Stimulated activated CD4-positive, alpha-beta T cell treated with anti-CD3 and anti-CD28 coated beads, Interleukin-15, amount 100 ng/mL, for 48 hours (primary cell): ENCODE results near the gene ELMOD3.
A peak's percentile ranks its signal among the peaks of the same experiment; 100 is the strongest.
"Not testable (repeated sequence)": the region's sequence is repeated elsewhere in the genome, so short reads cannot be mapped to it uniquely, and the experiment has no call there.

Experiments used
- DNase-seq, 2 donors: peaks; one replicate each; pipeline ENCODE4 v3.0.0-alpha.2; 2020; ENCODE audit warnings: low read depth in 2 of 2

Gene ELMOD3

GRCh38 chr2:85427300-85427835 is 72.8 kb downstream of the ELMOD3 start:
- DNase-seq = no peak

GRCh38 chr2:85428343-85428881 is 73.8 kb downstream of the ELMOD3 start:
- DNase-seq = no peak

- no peak for DNase-seq
These were observed 74.8 kb downstream of the ELMOD3 start for GRCh38 chr2:85429213-85429923.

GRCh38 chr2:85429924-85430289 is 75.3 kb downstream of the ELMOD3 start:
- no peak for DNase-seq

GRCh38 chr2:85430752-85431569 is 76.4 kb downstream of the ELMOD3 start:
- DNase-seq = no peak

- DNase-seq = no peak
These were observed 77.1 kb downstream of the ELMOD3 start for GRCh38 chr2:85431570-85432205.

GRCh38 chr2:85433511-85434089 is 79.0 kb downstream of the ELMOD3 start:
- no peak for DNase-seq

- DNase-seq = no peak
These were observed 80.1 kb downstream of the ELMOD3 start for GRCh38 chr2:85434696-85435095.

- DNase-seq = no peak
These were observed 80.8 kb downstream of the ELMOD3 start for GRCh38 chr2:85435220-85435958.

- DNase-seq = no peak
These were observed 81.6 kb downstream of the ELMOD3 start for GRCh38 chr2:85435981-85436835.

- DNase-seq = no peak
These were observed 82.4 kb downstream of the ELMOD3 start for GRCh38 chr2:85436836-85437487.

- DNase-seq = peak; percentile 52 to 55
These were observed 83.1 kb downstream of the ELMOD3 start for GRCh38 chr2:85437488-85438200.

GRCh38 chr2:85438201-85439024 is 83.8 kb downstream of the ELMOD3 start:
- no peak for DNase-seq

GRCh38 chr2:85439025-85439472 is 84.5 kb downstream of the ELMOD3 start:
- DNase-seq = no peak

- not testable (repeated sequence) for DNase-seq
These were observed 85.0 kb downstream of the ELMOD3 start for GRCh38 chr2:85439569-85439968.

- DNase-seq = no peak
These were observed 85.4 kb downstream of the ELMOD3 start for GRCh38 chr2:85439986-85440385.

GRCh38 chr2:85440729-85441128 is 86.2 kb downstream of the ELMOD3 start:
- DNase-seq = no peak
